NT2/D1 (cell line): ENCODE results near the gene MUC4.
"Not testable (repeated sequence)": the region's sequence is repeated elsewhere in the genome, so short reads cannot be mapped to it uniquely, and the experiment has no call there.

Experiments used
- DNase-seq: peaks from one replicate; pipeline ENCODE4 v3.0.0-alpha.2; 2011; ENCODE audit warnings: low read depth, low spot score
- H3K27me3 ChIP-seq: 2 replicates; pipeline ENCODE4 v1.6.0; 2011; ENCODE audit warnings: mild to moderate bottlenecking; ENCODE audit not compliant: insufficient read length, insufficient read depth
- H3K36me3 ChIP-seq: 2 replicates; pipeline ENCODE4 v1.6.1; 2011; ENCODE audit warnings: mild to moderate bottlenecking, low read length, mixed read lengths; ENCODE audit not compliant: insufficient read depth, insufficient read length
- H3K4me1 ChIP-seq: 2 replicates; pipeline ENCODE4 v1.5.1; 2011; ENCODE audit not compliant: insufficient read depth, insufficient read length
- H3K4me3 ChIP-seq: 2 replicates; pipeline ENCODE4 v1.5.1; 2011; ENCODE audit warnings: low read depth; ENCODE audit not compliant: insufficient read length
- H3K9ac ChIP-seq: 2 replicates; pipeline ENCODE4 v1.6.0; 2011; ENCODE audit warnings: low read depth; ENCODE audit not compliant: insufficient read length
- H3K9me3 ChIP-seq: 2 replicates; pipeline ENCODE4 v1.5.1; 2011; ENCODE audit warnings: mild to moderate bottlenecking, low read length; ENCODE audit not compliant: insufficient read depth
- SUZ12 ChIP-seq: IDR thresholded peaks from 2 replicates; pipeline ENCODE4 v1.6.1; 2011; ENCODE audit not compliant: insufficient read length, insufficient read depth; ENCODE audit errors: extremely low read depth
- YY1 ChIP-seq: IDR thresholded peaks from 2 replicates; pipeline ENCODE4 v1.6.1; 2011; ENCODE audit not compliant: insufficient read length, insufficient read depth
- ZNF274 ChIP-seq: IDR thresholded peaks from 2 replicates; pipeline ENCODE4 v1.6.1; 2011; ENCODE audit warnings: mild to moderate bottlenecking, low read depth, low read length

The MUC4 gene

DNA sequence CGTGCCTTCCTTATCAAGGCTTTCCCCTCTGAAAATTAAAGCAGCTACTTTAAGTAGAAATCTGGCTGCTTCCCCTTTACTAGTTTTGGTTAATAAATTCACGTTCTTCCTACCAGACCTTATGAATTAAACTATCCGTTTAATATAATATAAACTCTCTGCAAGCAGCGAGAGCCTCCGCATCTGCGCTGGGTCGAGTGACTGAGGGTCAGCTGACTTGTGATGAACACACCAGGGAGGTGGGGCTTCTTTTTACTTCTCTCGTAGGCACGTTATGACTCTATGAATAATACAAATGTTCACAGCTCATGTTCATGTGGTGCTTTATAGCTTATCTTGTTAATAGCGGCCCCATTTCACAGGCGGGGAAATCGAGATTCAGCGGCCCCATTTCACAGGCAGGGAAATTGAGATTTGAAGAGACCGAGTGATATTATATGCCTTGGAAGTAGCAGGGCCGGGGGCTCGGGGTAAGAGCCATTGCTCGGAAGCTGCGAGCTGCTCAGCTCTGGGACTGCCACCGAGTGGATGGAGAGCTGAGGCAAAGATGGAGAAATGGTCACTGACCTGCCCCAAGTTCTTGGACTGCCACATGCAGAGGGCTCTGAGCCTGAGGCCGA, 8.3 kb downstream of the MUC4 start:
- DNase-seq: no peak
- no peaks in the 10 kb centered on the region for H3K27me3 ChIP-seq
- TF ChIP-seq SUZ12: no peak
- no peak for TF ChIP-seq ZNF274
- TF ChIP-seq YY1: no peak
- H3K36me3 ChIP-seq: peaks cover 13% of the 10 kb centered on the region
- H3K4me1 ChIP-seq: peaks cover 25% of the 10 kb centered on the region
- H3K9ac ChIP-seq: no peak overlapping the region
- H3K4me3 ChIP-seq: no peak overlapping the region
- no peaks in the 10 kb centered on the region for H3K9me3 ChIP-seq

DNA sequence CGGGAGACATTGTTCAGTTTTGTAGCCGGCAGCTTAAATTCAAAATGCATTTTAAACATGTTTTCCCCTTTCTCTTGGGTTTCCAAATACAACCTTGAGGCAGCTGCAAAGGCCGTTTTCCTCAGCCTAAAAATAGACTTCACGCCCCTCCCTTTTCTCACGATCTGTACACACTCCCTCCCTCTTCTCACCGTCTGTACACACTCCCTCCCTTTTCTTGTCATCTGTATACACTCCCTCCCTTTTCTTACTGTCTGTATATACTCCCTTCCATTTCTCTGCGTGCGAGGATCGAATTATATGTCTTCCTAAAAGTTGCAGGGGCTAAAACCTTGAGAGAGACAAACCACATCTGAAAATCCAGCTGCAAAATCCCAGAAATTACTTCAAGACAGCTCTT, 8.9 kb downstream of the MUC4 start:
- no peaks in the 10 kb centered on the region for H3K9me3 ChIP-seq
- no peak for TF ChIP-seq ZNF274
- no peak for TF ChIP-seq SUZ12
- no peak for TF ChIP-seq YY1
- H3K4me1 ChIP-seq: peaks cover 24% of the 10 kb centered on the region
- H3K27me3 ChIP-seq: no peaks in the 10 kb centered on the region
- peaks cover 13% of the 10 kb centered on the region for H3K36me3 ChIP-seq
- no peak overlapping the region for H3K9ac ChIP-seq
- DNase-seq: no peak
- no peak overlapping the region for H3K4me3 ChIP-seq

GRCh38 chr3:195802261-195802701, 9.4 kb downstream of the MUC4 start:
- no peak overlapping the region for H3K9ac ChIP-seq
- TF ChIP-seq ZNF274: no peak
- no peak for TF ChIP-seq SUZ12
- TF ChIP-seq YY1: no peak
- H3K27me3 ChIP-seq: no peaks in the 10 kb centered on the region
- H3K4me1 ChIP-seq: peaks cover 21% of the 10 kb centered on the region
- H3K4me3 ChIP-seq: no peak overlapping the region
- DNase-seq: no peak
- no peaks in the 10 kb centered on the region for H3K9me3 ChIP-seq
- peaks cover 13% of the 10 kb centered on the region for H3K36me3 ChIP-seq

- Histone ChIP-seq H3K4me3 (no peak overlapping the region), H3K27me3 (no peaks in the 10 kb centered on the region), H3K4me1 (peaks cover 21% of the 10 kb centered on the region), H3K9me3 (no peaks in the 10 kb centered on the region), H3K9ac (no peak overlapping the region), H3K36me3 (peaks cover 13% of the 10 kb centered on the region)
- no peak for DNase-seq
- TF ChIP-seq SUZ12: no peak
- TF ChIP-seq ZNF274: no peak
- TF ChIP-seq YY1: no peak
Observed at GRCh38 chr3:195801251-195802183, 10.2 kb downstream of the MUC4 start.

- TF ChIP-seq SUZ12 (no peak), YY1 (no peak), ZNF274 (no peak)
- no peak overlapping the region for H3K9ac ChIP-seq
- DNase-seq: no peak
- H3K4me1 ChIP-seq: peaks cover 18% of the 10 kb centered on the region
- H3K27me3 ChIP-seq: no peaks in the 10 kb centered on the region
- H3K9me3 ChIP-seq: no peaks in the 10 kb centered on the region
- peaks cover 13% of the 10 kb centered on the region for H3K36me3 ChIP-seq
- no peak overlapping the region for H3K4me3 ChIP-seq
Observed at GRCh38 chr3:195800240-195800639, 11.5 kb downstream of the MUC4 start.

GRCh38 chr3:195796795-195797194, 14.9 kb downstream of the MUC4 start:
- DNase-seq: no peak
- H3K27me3 ChIP-seq: no peaks in the 10 kb centered on the region
- no peaks in the 10 kb centered on the region for H3K36me3 ChIP-seq
- no peak overlapping the region for H3K9ac ChIP-seq
- H3K4me1 ChIP-seq: peaks cover 5% of the 10 kb centered on the region
- no peak overlapping the region for H3K4me3 ChIP-seq
- TF ChIP-seq YY1 (no peak), SUZ12 (no peak), ZNF274 (no peak)
- H3K9me3 ChIP-seq: 0 out of 2 replicates have a peak, but pooled peaks cover 3% of the 10 kb centered on the region

GRCh38 chr3:195794708-195795107, 17.0 kb downstream of the MUC4 start:
- 0 out of 2 replicates have a peak, but pooled peaks cover 3% of the 10 kb centered on the region for H3K9me3 ChIP-seq
- H3K4me3 ChIP-seq: no peak overlapping the region
- H3K9ac ChIP-seq: no peak overlapping the region
- TF ChIP-seq SUZ12: no peak
- no peak for TF ChIP-seq YY1
- TF ChIP-seq ZNF274: no peak
- H3K4me1 ChIP-seq: peaks cover 3% of the 10 kb centered on the region
- DNase-seq: no peak
- peaks cover 16% of the 10 kb centered on the region for H3K36me3 ChIP-seq
- H3K27me3 ChIP-seq: no peaks in the 10 kb centered on the region

- H3K9ac ChIP-seq, H3K9me3 ChIP-seq, DNase-seq, H3K27me3 ChIP-seq, H3K4me3 ChIP-seq, H3K4me1 ChIP-seq: not testable (repeated sequence)
- H3K36me3 ChIP-seq: peaks cover 33% of the 10 kb centered on the region
Observed at GRCh38 chr3:195792621-195793020, 19.1 kb downstream of the MUC4 start.
